Thyroid gland (tissue), 4 donors: ENCODE data around the gene COL5A2.

Experiments
- CTCF ChIP-seq, 6 experiments: fragments of 200-600 bp in 3 of 6; fragments of 450-650 bp in 3 of 6; sonication (generic) in 3 of 6; IDR thresholded peaks; one replicate each; pipeline ENCODE4 v1.5.1; 2016 to 2019; ENCODE audit warnings: antibody characterized with exemption in 6 of 6, mild to moderate bottlenecking in 2 of 6, inconsistent platforms in 1 of 6, moderate library complexity in 1 of 6
- POLR2A ChIP-seq, 2 donors: fragments of 450-650 bp; IDR thresholded peaks; one replicate each; pipeline ENCODE4 v1.6.1; 2017; ENCODE audit warnings: antibody characterized with exemption in 2 of 2, mild to moderate bottlenecking in 2 of 2, moderate library complexity in 1 of 2

DNA sequence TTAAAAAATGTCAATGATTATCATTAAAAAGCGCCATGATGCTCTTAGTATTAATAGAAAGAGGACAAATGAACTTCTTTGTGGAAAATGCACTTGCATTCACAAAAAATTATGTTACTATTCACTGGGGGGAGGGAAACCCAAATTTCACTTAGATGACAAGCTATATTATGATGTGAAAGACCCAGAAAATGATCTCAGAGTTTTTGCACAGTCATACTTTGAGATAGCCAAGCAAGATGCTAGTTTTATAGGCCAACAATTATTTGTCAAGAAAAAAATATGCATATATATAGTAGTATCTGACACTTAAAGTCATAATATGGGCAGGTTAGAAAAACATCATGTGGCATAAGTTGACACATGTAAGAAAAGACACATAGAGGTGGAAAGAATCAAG lies 31.6 kb downstream of the COL5A2 start:
- no peak for TF ChIP-seq POLR2A (IDR thresholded peaks at IDR 0.05)
- TF ChIP-seq CTCF (IDR thresholded peaks at IDR 0.05) = no peak
